ENCODE data around the gene SLC25A47.
A peak's percentile ranks its signal among the peaks of the same experiment; 100 is the strongest.
"Not testable (repeated sequence)": the region's sequence is repeated elsewhere in the genome, so short reads cannot be mapped to it uniquely, and the experiment has no call there.

The SLC25A47 gene

GRCh38 chr14:100283984-100284881, 38.9 kb upstream of the SLC25A47 start:
- Histone ChIP-seq H3K36me3 (ENCODE audit: control insufficient read depth, insufficient read depth, low read length) (no peaks in the 10 kb centered on the region), H3K4me3 (ENCODE audit: low read length) (no peak overlapping the region), H3K27ac (ENCODE audit: low read length) (no peak overlapping the region), H3K4me1 (ENCODE audit: control insufficient read depth, insufficient read depth, low read length) (peaks cover 11% of the 10 kb centered on the region), H3K9me3 (ENCODE audit: control insufficient read depth, insufficient read depth, low read length) (no peaks in the 10 kb centered on the region), H3K27me3 (ENCODE audit: control insufficient read depth, insufficient read depth, low read length) (no peaks in the 10 kb centered on the region)
- WGBS (ENCODE audit: insufficient coverage, insufficient read length), result no CpG with 5 or more reads among the region's 26 CpGs
- DNase-seq (ENCODE audit: low read depth, low spot score), result no peak

DNA sequence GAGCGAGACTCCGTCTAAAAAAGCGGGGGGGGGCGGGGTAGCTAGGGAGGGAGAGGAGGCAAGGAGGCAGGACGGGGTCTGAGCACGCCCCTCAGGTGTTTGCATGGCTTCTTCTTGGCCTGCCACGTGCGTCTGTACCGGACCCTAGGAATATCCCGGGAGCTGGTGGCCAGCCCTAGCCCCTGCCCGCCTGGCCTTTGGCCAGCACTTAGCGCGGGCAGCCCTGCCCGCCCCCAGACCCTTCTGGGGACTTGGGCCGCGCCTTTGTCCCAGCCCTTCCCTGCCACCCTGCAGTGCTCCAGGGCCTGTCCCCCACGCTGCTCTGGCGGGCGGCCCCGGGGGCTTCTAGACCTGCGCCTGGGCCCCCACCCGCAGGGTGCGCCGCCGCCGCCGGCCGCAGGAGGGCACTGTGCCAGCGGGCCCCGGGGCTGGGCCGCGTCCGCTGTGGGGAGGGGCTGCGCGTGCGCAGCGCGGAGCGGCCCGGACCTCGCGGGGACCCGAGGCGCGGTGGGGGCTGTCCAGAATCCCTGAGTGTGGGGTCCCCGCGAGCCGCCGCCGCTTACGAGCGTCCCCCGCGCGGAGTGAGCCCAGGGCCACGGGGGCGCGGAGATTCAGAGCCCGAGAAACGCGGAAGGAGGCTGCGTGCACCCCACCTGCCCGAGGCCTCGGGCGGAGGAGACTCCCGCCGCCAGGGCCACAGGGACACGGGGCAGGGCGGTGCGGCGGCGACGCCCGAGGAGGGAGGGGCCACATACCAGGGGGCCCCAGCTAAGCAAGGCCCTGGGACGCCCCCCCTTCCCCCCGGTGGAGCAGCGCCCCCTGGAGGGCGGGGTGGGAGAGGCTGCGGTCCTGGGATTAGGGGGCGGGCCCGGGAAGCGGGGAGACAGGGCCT, 37.9 kb upstream of the SLC25A47 start:
- no peak for DNase-seq (ENCODE audit: low read depth, low spot score)
- Histone ChIP-seq H3K27ac (ENCODE audit: low read length) (no peak overlapping the region), H3K36me3 (ENCODE audit: control insufficient read depth, insufficient read depth, low read length) (no peaks in the 10 kb centered on the region), H3K4me1 (ENCODE audit: control insufficient read depth, insufficient read depth, low read length) (peaks cover 8% of the 10 kb centered on the region), H3K4me3 (ENCODE audit: low read length) (peak overlapping the region; percentile 73; the same call in 1 of the 2 replicates), H3K27me3 (ENCODE audit: control insufficient read depth, insufficient read depth, low read length) (no peaks in the 10 kb centered on the region), H3K9me3 (ENCODE audit: control insufficient read depth, insufficient read depth, low read length) (no peaks in the 10 kb centered on the region)
- WGBS (ENCODE audit: insufficient coverage, insufficient read length), result no CpG with 5 or more reads among the region's 82 CpGs

- Histone ChIP-seq H3K4me3 (ENCODE audit: low read length) (peak overlapping the region; percentile 73; the same call in 1 of the 2 replicates), H3K27ac (ENCODE audit: low read length) (no peak overlapping the region), H3K4me1 (ENCODE audit: control insufficient read depth, insufficient read depth, low read length) (peaks cover 9% of the 10 kb centered on the region), H3K36me3 (ENCODE audit: control insufficient read depth, insufficient read depth, low read length) (peaks cover 5% of the 10 kb centered on the region), H3K27me3 (ENCODE audit: control insufficient read depth, insufficient read depth, low read length) (no peaks in the 10 kb centered on the region), H3K9me3 (ENCODE audit: control insufficient read depth, insufficient read depth, low read length) (no peaks in the 10 kb centered on the region)
- no CpG with 5 or more reads among the region's 13 CpGs for WGBS (ENCODE audit: insufficient coverage, insufficient read length)
- DNase-seq (ENCODE audit: low read depth, low spot score), result no peak
Measured at GRCh38 chr14:100285913-100286400, 37.2 kb upstream of the SLC25A47 start.

- peaks cover 12% of the 10 kb centered on the region for H3K36me3 ChIP-seq (ENCODE audit: control insufficient read depth, insufficient read depth, low read length)
- no peaks in the 10 kb centered on the region for H3K27me3 ChIP-seq (ENCODE audit: control insufficient read depth, insufficient read depth, low read length)
- H3K9me3 ChIP-seq (ENCODE audit: control insufficient read depth, insufficient read depth, low read length), result no peaks in the 10 kb centered on the region
- H3K27ac ChIP-seq (ENCODE audit: low read length), result no peak overlapping the region
- DNase-seq (ENCODE audit: low read depth, low spot score), result no peak
- H3K4me3 ChIP-seq (ENCODE audit: low read length), result no peak overlapping the region
- no CpG with 5 or more reads among the region's 10 CpGs for WGBS (ENCODE audit: insufficient coverage, insufficient read length)
- H3K4me1 ChIP-seq (ENCODE audit: control insufficient read depth, insufficient read depth, low read length), result peaks cover 9% of the 10 kb centered on the region
Measured at GRCh38 chr14:100286484-100287191, 36.5 kb upstream of the SLC25A47 start.

- no peak overlapping the region for H3K27ac ChIP-seq (ENCODE audit: low read length)
Measured at GRCh38 chr14:100287202-100287997, 35.7 kb upstream of the SLC25A47 start.

DNA sequence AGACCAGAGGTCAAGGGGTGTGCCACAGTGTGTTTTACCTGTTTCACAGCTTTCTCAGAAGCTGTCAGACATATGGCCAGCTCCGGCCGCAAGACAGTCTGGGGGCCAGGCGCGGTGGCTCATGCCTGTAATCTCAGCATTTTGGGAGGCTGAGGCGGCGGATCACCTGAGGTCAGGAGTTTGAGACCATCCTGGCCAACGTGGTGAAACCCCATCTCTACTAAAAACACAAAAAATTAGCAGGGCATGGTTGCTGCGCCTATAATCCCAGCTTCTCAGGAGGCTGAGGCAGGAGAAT, 35.2 kb upstream of the SLC25A47 start:
- H3K4me3 ChIP-seq (ENCODE audit: low read length); H3K9me3 ChIP-seq (ENCODE audit: control insufficient read depth, insufficient read depth, low read length); H3K4me1 ChIP-seq (ENCODE audit: control insufficient read depth, insufficient read depth, low read length); DNase-seq (ENCODE audit: low read depth, low spot score); H3K27ac ChIP-seq (ENCODE audit: low read length); H3K27me3 ChIP-seq (ENCODE audit: control insufficient read depth, insufficient read depth, low read length): not testable (repeated sequence)
- peaks cover 24% of the 10 kb centered on the region for H3K36me3 ChIP-seq (ENCODE audit: control insufficient read depth, insufficient read depth, low read length)
- WGBS (ENCODE audit: insufficient coverage, insufficient read length), result no CpG with 5 or more reads among the region's 8 CpGs

More at GRCh38 chr14:100287202-100287997, 35.7 kb upstream of the SLC25A47 start:
- DNase-seq (ENCODE audit: low read depth, low spot score), result no peak
- H3K4me3 ChIP-seq (ENCODE audit: low read length), result no peak overlapping the region
- peaks cover 9% of the 10 kb centered on the region for H3K4me1 ChIP-seq (ENCODE audit: control insufficient read depth, insufficient read depth, low read length)
- whole genome bisulfite sequencing (ENCODE audit: insufficient coverage, insufficient read length), result no CpG with 5 or more reads among the region's 12 CpGs
- H3K9me3 ChIP-seq (ENCODE audit: control insufficient read depth, insufficient read depth, low read length), result no peaks in the 10 kb centered on the region
- H3K27me3 ChIP-seq (ENCODE audit: control insufficient read depth, insufficient read depth, low read length), result no peaks in the 10 kb centered on the region
- peaks cover 18% of the 10 kb centered on the region for H3K36me3 ChIP-seq (ENCODE audit: control insufficient read depth, insufficient read depth, low read length)

- no peaks in the 10 kb centered on the region for H3K27me3 ChIP-seq (ENCODE audit: control insufficient read depth, insufficient read depth, low read length)
- no CpG with 5 or more reads among the region's 12 CpGs for WGBS (ENCODE audit: insufficient coverage, insufficient read length)
- no peaks in the 10 kb centered on the region for H3K9me3 ChIP-seq (ENCODE audit: control insufficient read depth, insufficient read depth, low read length)
- H3K4me1 ChIP-seq (ENCODE audit: control insufficient read depth, insufficient read depth, low read length), result peaks cover 9% of the 10 kb centered on the region
- DNase-seq (ENCODE audit: low read depth, low spot score), result no peak
- peaks cover 26% of the 10 kb centered on the region for H3K36me3 ChIP-seq (ENCODE audit: control insufficient read depth, insufficient read depth, low read length)
- H3K27ac ChIP-seq (ENCODE audit: low read length), result no peak overlapping the region
- H3K4me3 ChIP-seq (ENCODE audit: low read length), result no peak overlapping the region
Measured at GRCh38 chr14:100288382-100289185, 34.6 kb upstream of the SLC25A47 start.

DNA sequence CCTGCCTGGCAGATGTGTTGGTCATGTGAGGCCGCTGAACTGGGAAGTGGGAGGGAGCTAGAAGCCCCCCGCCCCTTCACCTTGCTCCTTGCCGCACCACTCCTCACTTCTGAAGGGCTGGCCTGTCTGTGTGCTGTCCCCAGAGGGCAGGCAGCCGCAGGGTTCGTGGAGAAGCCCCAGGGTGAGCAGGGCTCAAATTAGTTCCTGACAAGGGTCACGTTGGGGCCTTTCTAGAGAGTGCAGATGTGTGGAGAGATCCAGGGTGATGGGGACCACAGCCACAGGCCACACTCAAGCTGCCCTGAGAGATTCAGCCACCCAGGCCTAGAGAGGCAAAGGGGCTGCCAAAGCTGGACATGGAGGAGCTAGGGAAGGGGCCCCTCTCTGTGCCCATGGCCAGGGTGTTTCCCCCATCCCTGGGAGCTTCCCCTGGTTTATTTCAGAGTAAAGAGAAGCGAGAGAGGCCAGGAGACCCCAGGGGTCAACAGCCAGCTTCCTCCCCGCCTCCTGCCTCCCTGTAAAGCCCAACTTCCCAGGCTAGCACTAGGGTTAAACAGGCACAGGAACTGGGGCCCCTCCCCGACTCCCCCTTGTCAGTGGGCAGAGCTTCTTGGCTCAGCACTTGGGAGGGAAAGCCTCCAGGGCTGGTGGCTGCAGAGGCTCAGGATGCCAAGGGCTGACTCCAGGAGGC, 33.1 kb upstream of the SLC25A47 start:
- no peak overlapping the region for H3K27ac ChIP-seq (ENCODE audit: low read length)
- DNase-seq (ENCODE audit: low read depth, low spot score), result no peak
- no peaks in the 10 kb centered on the region for H3K9me3 ChIP-seq (ENCODE audit: control insufficient read depth, insufficient read depth, low read length)
- WGBS (ENCODE audit: insufficient coverage, insufficient read length), result no CpG with 5 or more reads among the region's 9 CpGs
- no peaks in the 10 kb centered on the region for H3K27me3 ChIP-seq (ENCODE audit: control insufficient read depth, insufficient read depth, low read length)
- H3K4me3 ChIP-seq (ENCODE audit: low read length), result no peak overlapping the region
- peaks cover 5% of the 10 kb centered on the region for H3K4me1 ChIP-seq (ENCODE audit: control insufficient read depth, insufficient read depth, low read length)
- peaks cover 26% of the 10 kb centered on the region for H3K36me3 ChIP-seq (ENCODE audit: control insufficient read depth, insufficient read depth, low read length)
